Raji (cell line): ENCODE data around the gene ITCH.

Experiments
- POLR2A ChIP-seq: IDR thresholded peaks from 2 replicates; pipeline ENCODE4 v1.6.1; 2011; ENCODE audit warnings: low read depth, low read length, control low read depth; ENCODE audit not compliant: insufficient read depth

ITCH gene

GRCh38 chr20:34547844-34548613, 185.0 kb downstream of the ITCH start:
- no peak for TF ChIP-seq POLR2A

DNA sequence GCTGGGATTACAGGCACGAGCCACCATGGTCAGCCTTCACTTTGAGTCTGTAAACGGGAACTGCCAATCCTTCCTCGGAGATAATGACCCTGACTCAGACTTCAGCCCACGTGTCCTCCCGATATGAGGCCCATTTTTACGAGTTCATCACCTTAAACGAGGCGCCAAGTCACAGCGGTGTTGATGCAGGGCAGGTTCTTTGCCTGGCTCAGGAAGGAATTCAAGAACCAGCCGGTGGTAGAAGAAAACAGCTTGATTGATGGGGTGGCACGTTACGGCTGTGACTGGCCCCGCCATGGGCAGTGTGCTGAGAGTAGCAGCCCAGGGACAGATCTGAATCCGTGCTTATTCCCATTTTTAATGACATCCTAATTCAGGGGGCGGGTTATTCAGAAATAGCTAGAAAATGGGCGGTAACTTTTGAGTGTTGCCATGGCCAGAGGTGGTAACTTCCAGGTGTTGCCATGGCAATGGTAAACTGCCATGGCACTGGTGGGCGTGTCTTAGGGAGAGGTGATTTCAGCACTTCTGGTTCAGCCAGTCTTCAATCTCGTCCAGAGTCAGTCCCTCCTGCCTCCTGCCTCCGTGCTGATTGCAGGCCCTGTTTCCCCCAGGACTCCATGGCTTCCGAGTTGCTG, 186.3 kb downstream of the ITCH start:
- TF ChIP-seq POLR2A = no peak

DNA sequence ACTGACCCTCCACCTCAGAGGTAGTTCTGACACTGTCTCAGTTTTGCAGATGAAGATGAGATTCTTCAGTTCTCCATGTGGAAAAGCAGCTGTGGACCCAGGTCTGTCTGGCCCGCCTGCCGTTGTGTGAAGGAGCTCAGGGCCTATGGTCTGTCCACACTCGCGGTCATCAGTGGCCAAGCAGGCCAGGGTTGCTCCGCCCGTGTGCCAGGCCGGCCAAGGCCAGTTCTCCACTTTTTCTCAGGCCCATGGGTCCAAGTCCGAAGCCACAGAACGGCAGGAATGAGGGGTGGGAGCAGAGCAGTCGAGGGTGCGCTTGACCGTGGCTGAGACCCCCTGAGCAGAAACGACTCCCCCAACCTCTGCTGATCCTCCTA, 186.8 kb downstream of the ITCH start:
- TF ChIP-seq POLR2A = no peak

DNA sequence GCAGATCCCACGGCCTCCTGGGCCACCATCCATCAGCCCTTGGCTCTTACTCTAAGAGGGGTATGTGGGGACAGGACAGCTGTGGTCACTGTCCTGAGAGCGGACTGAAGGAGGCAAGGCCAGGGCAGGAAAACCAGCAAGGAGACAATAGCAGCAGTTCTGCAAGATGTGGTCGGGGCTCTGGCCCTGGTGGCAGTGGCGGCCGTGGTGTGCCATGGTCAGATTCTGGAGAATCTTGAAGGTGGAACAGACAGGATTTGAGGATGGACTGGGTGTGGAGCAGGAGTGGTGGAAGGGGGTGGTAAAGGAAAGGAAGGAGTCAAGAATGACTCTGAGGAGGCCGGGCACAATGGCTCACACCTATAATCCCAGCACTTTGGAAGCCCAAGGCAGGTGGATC, 189.5 kb downstream of the ITCH start:
- no peak for TF ChIP-seq POLR2A

DNA sequence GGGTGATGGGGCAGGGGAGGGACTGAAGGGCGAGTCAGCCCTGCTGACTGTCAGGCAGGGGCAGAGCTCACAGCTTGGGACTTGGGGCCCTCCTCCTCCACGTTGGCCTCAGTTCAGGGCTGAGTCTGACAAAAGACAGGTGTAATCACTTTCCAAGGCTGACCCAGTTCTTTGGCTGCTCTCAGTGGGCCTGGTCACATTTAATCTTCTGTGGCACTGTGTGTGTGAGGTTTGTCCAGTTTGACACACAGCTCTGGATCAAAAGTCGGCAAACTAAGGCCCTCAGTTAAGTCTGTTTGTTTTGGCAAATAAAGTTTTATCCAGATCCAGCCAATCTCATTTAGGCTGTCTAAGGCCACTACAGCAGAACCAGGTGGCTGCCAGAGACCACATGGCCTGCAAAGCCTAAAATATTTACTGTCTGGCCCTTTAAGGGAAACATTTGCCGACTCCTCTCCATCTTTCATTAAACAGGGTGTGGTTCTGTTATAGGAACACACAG, 190.3 kb downstream of the ITCH start:
- TF ChIP-seq POLR2A = no peak

- TF ChIP-seq POLR2A = no peak
Measured at GRCh38 chr20:34557936-34558319, 194.9 kb downstream of the ITCH start.

DNA sequence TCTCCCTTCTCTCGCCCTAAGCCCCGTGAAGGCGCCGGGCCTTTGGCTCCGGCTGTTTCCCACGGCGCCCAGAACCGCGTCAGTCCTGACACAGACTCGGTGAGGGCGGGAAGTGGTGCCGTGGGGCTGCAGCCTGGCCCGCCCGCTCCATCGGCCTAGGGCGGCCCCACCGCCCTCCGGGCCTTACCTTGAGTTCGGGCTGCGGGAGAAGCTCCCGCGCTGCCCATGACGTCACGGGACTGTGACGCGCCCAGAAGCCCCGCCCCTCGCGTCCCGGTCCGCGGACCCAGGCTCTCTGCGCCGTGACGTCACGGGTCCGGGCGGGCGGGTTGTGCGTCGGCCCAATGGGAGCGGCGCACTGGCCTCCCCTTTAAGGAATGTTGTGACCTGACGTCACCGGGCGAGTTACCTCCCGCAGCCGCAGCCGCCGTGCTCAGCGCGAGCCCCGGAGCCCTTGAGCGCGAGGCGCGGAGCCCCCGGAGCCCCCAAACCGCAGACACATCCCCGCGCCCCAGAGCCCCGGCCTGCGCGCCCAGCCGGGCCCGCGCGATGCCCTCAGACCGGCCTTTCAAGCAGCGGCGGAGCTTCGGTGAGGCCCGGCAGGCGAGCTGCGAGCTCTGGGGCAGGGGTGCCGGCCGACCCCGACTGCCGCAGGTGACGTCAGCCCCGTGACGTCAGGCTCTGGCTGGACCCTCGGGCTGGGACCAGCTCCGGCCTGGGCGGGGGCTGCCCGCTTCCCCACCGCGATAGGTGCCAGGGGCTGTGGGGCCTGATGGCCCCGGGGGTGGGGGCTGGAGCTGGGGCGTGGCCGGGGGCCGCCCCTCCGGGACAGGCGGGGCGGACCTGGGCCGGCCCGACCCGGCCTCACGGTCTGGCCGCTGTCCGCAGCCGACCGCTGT, 195.5 kb downstream of the ITCH start, which contains the start of gene MAP1LC3A:
MAP1LC3A (plus strand) TSS at position 399 of the 899 bp plus-strand sequence; CDS start at position 550, 151 bp downstream.
- TF ChIP-seq POLR2A = no peak

GRCh38 chr20:34559311-34560140, 196.5 kb downstream of the ITCH start:
- no peak for TF ChIP-seq POLR2A

DNA sequence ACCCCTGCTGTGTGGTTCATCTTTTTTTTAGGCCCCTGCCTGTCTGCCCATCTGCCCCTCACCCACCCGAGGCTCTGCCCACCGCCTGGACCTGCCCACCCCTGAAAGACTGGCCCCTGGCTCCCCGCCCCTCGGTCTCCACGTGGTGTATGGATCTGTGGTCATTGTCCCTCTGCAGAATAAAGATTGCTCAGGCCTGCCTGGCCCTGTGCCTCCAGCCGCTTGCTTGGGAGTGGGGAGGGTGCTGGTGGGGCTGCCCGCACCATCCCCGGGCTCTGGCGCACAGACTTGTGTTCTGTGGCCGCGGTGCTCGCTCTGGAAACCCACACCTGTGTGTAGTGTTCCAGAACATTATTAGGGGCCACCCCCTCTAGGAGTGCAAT, 197.1 kb downstream of the ITCH start:
- no peak for TF ChIP-seq POLR2A

DNA sequence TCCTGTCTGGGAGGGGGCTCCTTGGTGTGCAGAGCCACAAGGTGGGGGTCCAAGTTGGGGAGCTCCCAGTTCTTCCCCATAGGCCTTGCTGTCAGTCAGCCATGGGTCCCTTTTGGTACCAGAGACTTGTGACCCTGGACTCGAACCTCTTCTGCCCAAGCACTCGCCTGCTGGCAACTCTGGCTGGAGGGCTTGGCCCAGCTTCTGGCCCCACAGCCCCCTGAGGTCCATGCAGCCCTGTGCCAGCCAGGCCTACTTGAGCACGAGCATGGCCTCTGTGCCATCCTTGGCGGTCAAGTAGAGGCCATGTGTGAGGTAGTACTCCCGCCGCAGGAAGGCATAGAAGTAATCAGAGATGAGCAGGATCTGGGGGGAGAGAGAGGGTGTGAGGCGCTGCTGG, 197.5 kb downstream of the ITCH start:
- TF ChIP-seq POLR2A = no peak
